G401 (cell line): ENCODE results near the gene COPRS. TPM values are rescaled to one million over a fixed set of nuclear protein-coding genes. Genes with fewer than 3 reads are reported as not detected.
"Not testable (repeated sequence)": the region's sequence is repeated elsewhere in the genome, so short reads cannot be mapped to it uniquely, and the experiment has no call there.

Experiments
- DNase-seq: peaks from one replicate; pipeline ENCODE4 v3.0.0-alpha.2; 2015; ENCODE audit warnings: low spot score
- in situ Hi-C: cut with HindIII; loops from 2 replicates; pipeline ENCODE4 v1.10.0; 2016; ENCODE audit warnings: low sequenced_read_pairs, mixed read lengths
- total RNA-seq: library from RNA; depleted of rRNA; stranded (reverse); fragments of >200 nt; shearing (Covaris generic); gene quantifications from 2 replicates; pipeline ENCODE4 v1.2.3, GENCODE V29; 2014; rRNA removed

The COPRS gene
- total RNA-seq, 1 experiment from 2014 or later, result 199 TPM

GRCh38 chr17:31819578-31819977, 39.5 kb downstream of the COPRS start:
- in situ Hi-C loops, result no loop called here

DNA sequence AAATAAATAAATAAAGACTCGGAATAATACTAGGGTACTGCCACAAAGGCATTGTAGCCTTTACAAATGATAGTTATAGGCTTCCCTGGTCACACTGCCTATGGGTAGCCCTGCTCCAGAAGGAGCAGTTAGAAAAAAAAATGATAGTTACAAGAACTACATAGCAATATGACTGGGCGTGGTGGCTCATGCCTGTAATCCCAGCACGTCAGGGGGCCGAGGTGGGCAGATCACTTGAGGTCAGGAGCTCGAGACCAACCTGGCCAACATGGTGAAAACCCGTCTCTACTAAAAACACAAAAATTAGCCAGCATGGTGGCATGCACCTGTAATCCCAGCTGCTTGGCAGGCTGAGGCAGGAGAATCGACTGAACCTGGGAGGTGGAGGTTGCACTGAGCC, 40.2 kb downstream of the COPRS start:
- DNase-seq, in situ Hi-C loops: not testable (repeated sequence)

More at GRCh38 chr17:31819578-31819977, 39.5 kb downstream of the COPRS start:
- DNase-seq, result no peak

DNA sequence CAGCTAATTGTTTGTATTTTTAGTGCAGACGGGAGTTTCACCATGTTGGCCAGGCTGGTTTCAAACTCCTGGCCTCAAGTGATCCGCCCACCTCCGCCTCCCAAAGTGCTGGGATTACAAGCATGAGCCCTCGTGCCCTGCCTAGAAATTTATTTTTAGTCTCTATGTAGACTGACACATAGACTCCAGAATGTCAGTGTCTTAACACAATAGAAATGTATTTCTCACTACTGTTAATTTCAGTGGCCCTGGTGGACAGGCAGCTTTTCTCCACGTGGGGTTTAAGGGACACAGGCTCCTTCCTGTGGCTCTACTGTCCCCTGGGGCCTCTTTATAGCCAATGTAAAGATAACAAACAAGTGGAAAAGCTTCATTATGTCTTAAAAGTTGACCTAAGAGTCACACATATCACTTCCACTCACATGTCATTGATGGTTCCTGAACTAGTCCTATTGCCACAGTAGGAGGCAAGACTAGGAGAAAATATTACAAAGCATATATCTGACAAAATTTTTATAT, 43.8 kb downstream of the COPRS start:
- in situ Hi-C loops, result no loop called here
- no peak for DNase-seq

GRCh38 chr17:31811101-31811500, 47.9 kb downstream of the COPRS start:
- in situ Hi-C loops, result no loop called here
- no peak for DNase-seq

GRCh38 chr17:31809876-31810275, 49.2 kb downstream of the COPRS start:
- DNase-seq, in situ Hi-C loops: not testable (repeated sequence)

- in situ Hi-C loops, result no loop called here
- no peak for DNase-seq
Observed at GRCh38 chr17:31808521-31809050, 50.5 kb downstream of the COPRS start.

- no peak for DNase-seq
- in situ Hi-C loops, result no loop called here
Observed at GRCh38 chr17:31807846-31808245, 51.2 kb downstream of the COPRS start.

- DNase-seq, result no peak
- in situ Hi-C loops, result no loop called here
Observed at GRCh38 chr17:31806921-31807320, 52.1 kb downstream of the COPRS start.

- DNase-seq, result no peak
Observed at GRCh38 chr17:31803494-31804213, 55.4 kb downstream of the COPRS start.

GRCh38 chr17:31802502-31802901, 56.5 kb downstream of the COPRS start:
- in situ Hi-C loops, result no loop called here
- no peak for DNase-seq

More at GRCh38 chr17:31803494-31804213, 55.4 kb downstream of the COPRS start:
- in situ Hi-C loops, result no loop called here

Other genes with a start within 250 kb of the COPRS start
- 48.0 and 59.7 TPM in 2 replicates for gene UTP6, start 42.5 kb upstream of the COPRS start, total RNA-seq
- gene SUZ12, start 77.8 kb upstream of the COPRS start, total RNA-seq, result 34.9 and 65.7 TPM in 2 replicates
- 12.7 and 30.2 TPM in 2 replicates for gene LRRC37B, start 148.1 kb upstream of the COPRS start, total RNA-seq